Gastroesophageal sphincter (tissue), 4 donors: ENCODE results near the gene SRRT. TPM values are rescaled to one million over a fixed set of nuclear protein-coding genes. Genes with fewer than 3 reads are reported as not detected.

Source experiments
- ATAC-seq: fragments of 150-250 bp; one replicate; pipeline ENCODE4 v1.9.1; 2016; ENCODE audit warnings: mild to moderate bottlenecking, moderate library complexity
- H3K27ac ChIP-seq, 4 donors: fragments of 200-600 bp; sonication (generic) in 3 of 4; 1 replicate in 3 of 4; 2 replicates in 1 of 4; pipeline ENCODE4 v1.5.1; 2016 to 2019
- H3K27me3 ChIP-seq: fragments of 200-600 bp; sonication (generic); one replicate; pipeline ENCODE4 v1.5.1; 2019
- H3K36me3 ChIP-seq, 2 donors: fragments of 200-600 bp; sonication (generic); one replicate each; pipeline ENCODE4 v1.5.1; 2019; ENCODE audit warnings: control low read depth in 1 of 2
- H3K4me1 ChIP-seq, 3 donors: fragments of 200-600 bp; sonication (generic); 1 replicate in 2 of 3; 2 replicates in 1 of 3; pipeline ENCODE4 v1.5.1; 2016 to 2019; ENCODE audit warnings: control low read depth in 2 of 3
- H3K4me3 ChIP-seq, 2 donors: fragments of 200-600 bp; sonication (generic); one replicate each; pipeline ENCODE4 v1.5.1; 2019; ENCODE audit warnings: mild to moderate bottlenecking in 1 of 2, moderate library complexity in 1 of 2
- H3K9me3 ChIP-seq, 3 donors: fragments of 200-600 bp; sonication (generic); one replicate each; pipeline ENCODE4 v1.5.1; 2017 to 2019; ENCODE audit warnings: control low read depth in 2 of 3
- EP300 ChIP-seq: sonication (generic); formaldehyde crosslinking; IDR thresholded peaks from one replicate; pipeline ENCODE4 v1.6.1; 2017; ENCODE audit warnings: antibody characterized with exemption, mild to moderate bottlenecking
- POLR2A ChIP-seq, 2 donors: fragments of 450-650 bp; IDR thresholded peaks; one replicate each; pipeline ENCODE4 v1.6.1; 2017; ENCODE audit warnings: antibody characterized with exemption in 2 of 2, mild to moderate bottlenecking in 2 of 2, moderate library complexity in 1 of 2
- POLR2AphosphoS5 ChIP-seq: sonication (generic); formaldehyde crosslinking; IDR thresholded peaks from one replicate; pipeline ENCODE4 v1.6.1; 2017; ENCODE audit warnings: antibody characterized with exemption
- WGBS, 2 donors: methylation state at CpG; one replicate each; pipeline ENCODE4 v1.1.5; 2018; ENCODE audit warnings: low coverage in 1 of 2; 5-methylcytosine and 5-hydroxymethylcytosine counted together
- total RNA-seq, 4 donors: library from RNA; depleted of rRNA; stranded (reverse); fragments of >200 nt; gene quantifications; one replicate each; pipeline ENCODE4 v1.1.0, GENCODE V29; 2016
- TF ChIP-seq, protein P1 (sequence below), 4 experiments: fragments of 200-600 bp in 2 of 4; fragments of 450-650 bp in 2 of 4; sonication (generic) in 1 of 4; IDR thresholded peaks; one replicate each; pipeline ENCODE4 v1.5.1; 2017 to 2019; ENCODE audit warnings: antibody characterized with exemption in 4 of 4, mild to moderate bottlenecking in 2 of 4, moderate library complexity in 2 of 4

Gene SRRT
- total RNA-seq, 4 donors from 2014 or later = 47.5 to 73.4 (median 57.0) TPM

GRCh38 chr7:100867776-100868485 is 7.0 kb upstream of the SRRT start:
- Histone ChIP-seq H3K36me3 (peaks cover 0 to 46% of the 10 kb centered on the region in 2 donors), H3K27me3 (no peaks in the 10 kb centered on the region), H3K4me1 (peaks cover 0 to 64% (median 19%) of the 10 kb centered on the region in 3 donors), H3K27ac (peak overlapping the region; percentile 93 to 100 (median 99)), H3K9me3 (no peaks in the 10 kb centered on the region), H3K4me3 (peak overlapping the region; percentile 66 to 93)
- 0% methylated on average over 2 of the region's 27 CpGs; no CpG with 5 or more reads in 1 of the 2 donors for WGBS, 2 donors
- TF ChIP-seq, protein P1, sequence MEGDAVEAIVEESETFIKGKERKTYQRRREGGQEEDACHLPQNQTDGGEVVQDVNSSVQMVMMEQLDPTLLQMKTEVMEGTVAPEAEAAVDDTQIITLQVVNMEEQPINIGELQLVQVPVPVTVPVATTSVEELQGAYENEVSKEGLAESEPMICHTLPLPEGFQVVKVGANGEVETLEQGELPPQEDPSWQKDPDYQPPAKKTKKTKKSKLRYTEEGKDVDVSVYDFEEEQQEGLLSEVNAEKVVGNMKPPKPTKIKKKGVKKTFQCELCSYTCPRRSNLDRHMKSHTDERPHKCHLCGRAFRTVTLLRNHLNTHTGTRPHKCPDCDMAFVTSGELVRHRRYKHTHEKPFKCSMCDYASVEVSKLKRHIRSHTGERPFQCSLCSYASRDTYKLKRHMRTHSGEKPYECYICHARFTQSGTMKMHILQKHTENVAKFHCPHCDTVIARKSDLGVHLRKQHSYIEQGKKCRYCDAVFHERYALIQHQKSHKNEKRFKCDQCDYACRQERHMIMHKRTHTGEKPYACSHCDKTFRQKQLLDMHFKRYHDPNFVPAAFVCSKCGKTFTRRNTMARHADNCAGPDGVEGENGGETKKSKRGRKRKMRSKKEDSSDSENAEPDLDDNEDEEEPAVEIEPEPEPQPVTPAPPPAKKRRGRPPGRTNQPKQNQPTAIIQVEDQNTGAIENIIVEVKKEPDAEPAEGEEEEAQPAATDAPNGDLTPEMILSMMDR (IDR thresholded peaks at IDR 0.05) = no peak
- TF ChIP-seq POLR2AphosphoS5 (no peak), POLR2A (IDR thresholded peaks at IDR 0.05) (no peak), EP300 (no peak)
- ATAC-seq = peak; percentile 5

GRCh38 chr7:100873599-100874299 is 1.2 kb upstream of the SRRT start:
- Histone ChIP-seq H3K9me3 (no peaks in the 10 kb centered on the region), H3K27ac (peak overlapping the region; percentile 73 to 98 (median 92)), H3K27me3 (no peaks in the 10 kb centered on the region), H3K36me3 (peaks cover 0 to 61% of the 10 kb centered on the region in 2 donors), H3K4me3 (peak overlapping the region in 1 of 2 donors; percentile 67), H3K4me1 (peaks cover 3 to 64% (median 24%) of the 10 kb centered on the region in 3 donors)
- TF ChIP-seq POLR2AphosphoS5 (no peak), EP300 (no peak), POLR2A (IDR thresholded peaks at IDR 0.05) (no peak)
- TF ChIP-seq, protein P1 (IDR thresholded peaks at IDR 0.05) = no peak
- no peak for ATAC-seq
- 69% methylated on average over 2 of the region's 10 CpGs; no CpG with 5 or more reads in 1 of the 2 donors for WGBS, 2 donors

GRCh38 chr7:100874300-100874576 is 665 bp upstream of the SRRT start:
- H3K4me3 ChIP-seq = peak overlapping the region; percentile 67 to 79
- ATAC-seq = no peak
- 51% methylated on average over 4 of the region's 8 CpGs; no CpG with 5 or more reads in 1 of the 2 donors for WGBS, 2 donors
- H3K36me3 ChIP-seq = peaks cover 0 to 60% of the 10 kb centered on the region in 2 donors
- no peaks in the 10 kb centered on the region for H3K27me3 ChIP-seq
- H3K4me1 ChIP-seq = peaks cover 3 to 64% (median 19%) of the 10 kb centered on the region in 3 donors
- TF ChIP-seq POLR2A (IDR thresholded peaks at IDR 0.05) (no peak), EP300 (no peak), POLR2AphosphoS5 (no peak)
- TF ChIP-seq, protein P1 (IDR thresholded peaks at IDR 0.05) = no peak
- H3K9me3 ChIP-seq = no peaks in the 10 kb centered on the region
- peak overlapping the region; percentile 73 to 98 (median 92) for H3K27ac ChIP-seq

GRCh38 chr7:100875356-100875751 is 451 bp downstream of the SRRT start:
- Histone ChIP-seq H3K27ac (peak overlapping the region; percentile 80 to 98 (median 92)), H3K4me1 (peaks cover 3 to 64% (median 18%) of the 10 kb centered on the region in 3 donors), H3K4me3 (peak overlapping the region; percentile 67 to 79), H3K36me3 (peaks cover 0 to 65% of the 10 kb centered on the region in 2 donors), H3K9me3 (no peaks in the 10 kb centered on the region), H3K27me3 (no peaks in the 10 kb centered on the region)
- TF ChIP-seq EP300 (no peak), POLR2AphosphoS5 (no peak), POLR2A (IDR thresholded peaks at IDR 0.05) (no peak)
- TF ChIP-seq, protein P1 (IDR thresholded peaks at IDR 0.05) = no peak
- WGBS, 2 donors = 0 to 1% methylated on average over 11 to 20 of the region's 39 CpGs
- ATAC-seq = peak; percentile 35
